ENCODE results near the gene TNIP1.
A peak's percentile ranks its signal among the peaks of the same experiment; 100 is the strongest.

Gene TNIP1

DNA sequence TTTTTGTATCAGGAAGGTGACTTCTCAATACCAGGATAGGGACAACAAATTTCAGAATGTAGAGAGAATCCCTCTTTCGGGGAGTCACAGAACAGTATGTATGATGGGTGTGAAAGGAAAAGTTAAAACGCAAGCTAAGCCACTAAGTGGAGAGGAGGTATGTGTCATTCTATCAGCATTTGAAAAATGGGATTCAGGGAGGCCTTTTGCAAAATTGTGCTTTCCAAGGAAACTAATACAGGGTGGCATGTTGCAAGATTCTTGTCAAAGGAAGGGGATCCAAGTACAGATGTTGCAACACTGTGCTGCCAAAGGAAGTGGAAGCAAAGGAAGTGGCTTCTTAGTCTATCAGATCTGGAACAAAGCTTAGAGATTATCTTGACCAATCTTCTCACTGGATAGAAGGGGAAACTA, 12.6 kb upstream of the TNIP1 start:
- Histone ChIP-seq H3K14ac (ENCODE audit: low read length) (no peak overlapping the region), H3K18ac (ENCODE audit: low read length) (no peak overlapping the region), H3K79me2 (ENCODE audit: control insufficient read depth, insufficient read depth, low read length, poor library complexity) (no peaks in the 10 kb centered on the region), H2AK5ac (ENCODE audit: low read length) (no peak overlapping the region), H3K4me3 (ENCODE audit: low read depth, low read length) (no peak overlapping the region), H3K4me1 (ENCODE audit: control insufficient read depth in 1 of 2, insufficient read depth in 2 of 2, low read length in 2 of 2) (peaks cover 12 to 26% of the 10 kb centered on the region in 2 experiments), H4K12ac (ENCODE audit: low read depth, low read length) (no peak overlapping the region), H2BK120ac (ENCODE audit: insufficient read depth, low read length, poor library complexity) (no peak overlapping the region), H3K23ac (ENCODE audit: low read length) (no peak overlapping the region), H2BK12ac (ENCODE audit: low read length) (no peak overlapping the region), H3K27me3 (ENCODE audit: insufficient read depth, low read length) (no peaks in the 10 kb centered on the region), H2BK5ac (ENCODE audit: low read depth, low read length, poor library complexity) (no peak overlapping the region), H4K91ac (ENCODE audit: low read depth, low read length) (no peak overlapping the region), H3K4me2 (ENCODE audit: low read length) (no peak overlapping the region), H2AFZ (ENCODE audit: insufficient read depth, low read length, poor library complexity) (no peak overlapping the region), H3K9me3 (ENCODE audit: insufficient read depth, low read depth, low read length) (no peaks in the 10 kb centered on the region), H4K8ac (ENCODE audit: low read depth, low read length) (no peak overlapping the region), H3K79me1 (ENCODE audit: low read length) (no peaks in the 10 kb centered on the region), H3K27ac (ENCODE audit: low read depth, low read length) (peak overlapping the region; percentile 28), H3K36me3 (ENCODE audit: control insufficient read depth in 1 of 2, insufficient read depth in 2 of 2, low read length in 2 of 2) (no peaks in the 10 kb centered on the region), H3K4ac (ENCODE audit: low read depth, low read length) (no peak overlapping the region), H3K9ac (ENCODE audit: low read length) (no peak overlapping the region)
- no CpG with 5 or more reads among the region's 2 CpGs for WGBS (ENCODE audit: extremely low coverage, insufficient coverage, insufficient read length)
- peak; percentile 89 to 97 for DNase-seq

DNA sequence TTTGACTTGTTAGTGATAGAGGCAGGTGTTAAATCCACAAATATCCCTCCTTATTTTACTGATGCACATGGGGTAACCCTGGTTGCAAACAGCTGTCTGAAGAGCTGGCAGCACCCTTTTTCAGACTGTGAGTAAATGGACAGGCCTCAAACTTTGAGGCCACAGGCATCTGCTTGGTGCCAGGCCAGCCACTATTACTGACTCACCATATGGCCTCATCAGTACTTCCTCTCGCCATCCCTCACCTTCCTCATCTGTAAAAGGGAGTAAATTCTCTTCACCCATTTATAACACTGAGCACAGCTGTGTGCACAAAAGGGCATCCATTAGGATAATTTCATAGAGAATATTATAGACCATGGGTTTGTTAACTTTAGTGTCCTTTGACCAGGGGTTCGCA, 11.9 kb upstream of the TNIP1 start:
- H3K79me1 ChIP-seq (ENCODE audit: low read length) = no peaks in the 10 kb centered on the region

DNA sequence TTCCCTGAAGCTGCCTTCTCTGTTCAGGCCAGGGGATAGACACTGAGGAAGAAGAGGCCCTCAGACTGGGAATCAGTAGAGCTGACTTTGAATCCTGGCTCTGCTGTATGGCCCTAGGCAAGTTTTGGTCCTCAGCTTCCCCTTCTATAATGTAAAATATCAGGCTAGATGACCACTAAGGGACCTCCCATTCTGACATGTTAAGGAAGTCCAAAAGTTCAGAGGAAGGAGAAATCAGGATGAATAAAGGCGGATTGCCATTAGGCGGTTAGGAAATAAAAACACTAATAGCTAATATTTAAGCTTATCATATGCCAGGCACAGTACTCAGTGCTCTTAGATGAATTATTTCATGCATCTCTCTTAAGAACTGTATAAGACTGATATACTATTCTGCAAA, 8.9 kb upstream of the TNIP1 start:
- Histone ChIP-seq H3K9me3 (ENCODE audit: insufficient read depth, low read depth, low read length) (no peaks in the 10 kb centered on the region), H2BK120ac (ENCODE audit: insufficient read depth, low read length, poor library complexity) (no peak overlapping the region), H2AFZ (ENCODE audit: insufficient read depth, low read length, poor library complexity) (no peak overlapping the region), H3K79me2 (ENCODE audit: control insufficient read depth, insufficient read depth, low read length, poor library complexity) (no peaks in the 10 kb centered on the region), H3K9ac (ENCODE audit: low read length) (no peak overlapping the region), H2BK5ac (ENCODE audit: low read depth, low read length, poor library complexity) (no peak overlapping the region), H3K27me3 (ENCODE audit: insufficient read depth, low read length) (no peaks in the 10 kb centered on the region), H3K4me1 (ENCODE audit: control insufficient read depth in 1 of 2, insufficient read depth in 2 of 2, low read length in 2 of 2) (peaks cover 8 to 14% of the 10 kb centered on the region in 2 experiments), H4K12ac (ENCODE audit: low read depth, low read length) (no peak overlapping the region), H3K27ac (ENCODE audit: low read depth, low read length) (no peak overlapping the region), H4K91ac (ENCODE audit: low read depth, low read length) (no peak overlapping the region), H3K23ac (ENCODE audit: low read length) (no peak overlapping the region), H3K18ac (ENCODE audit: low read length) (no peak overlapping the region), H2BK12ac (ENCODE audit: low read length) (no peak overlapping the region), H3K4me2 (ENCODE audit: low read length) (no peak overlapping the region), H3K36me3 (ENCODE audit: control insufficient read depth in 1 of 2, insufficient read depth in 2 of 2, low read length in 2 of 2) (no peaks in the 10 kb centered on the region), H4K8ac (ENCODE audit: low read depth, low read length) (no peak overlapping the region), H2AK5ac (ENCODE audit: low read length) (no peak overlapping the region), H3K4ac (ENCODE audit: low read depth, low read length) (no peak overlapping the region), H3K79me1 (ENCODE audit: low read length) (no peaks in the 10 kb centered on the region), H3K4me3 (ENCODE audit: low read depth, low read length) (no peak overlapping the region), H3K14ac (ENCODE audit: low read length) (no peak overlapping the region)
- DNase-seq = no peak
- no CpG with 5 or more reads among the region's 2 CpGs for WGBS (ENCODE audit: extremely low coverage, insufficient coverage, insufficient read length)

More for the DNA sequence above, 11.9 kb upstream of the TNIP1 start:
- no peak overlapping the region for H3K23ac ChIP-seq (ENCODE audit: low read length)
- no peak overlapping the region for H4K91ac ChIP-seq (ENCODE audit: low read depth, low read length)
- H3K9ac ChIP-seq (ENCODE audit: low read length) = no peak overlapping the region
- H2AK5ac ChIP-seq (ENCODE audit: low read length) = no peak overlapping the region
- no peak overlapping the region for H3K27ac ChIP-seq (ENCODE audit: low read depth, low read length)
- H3K14ac ChIP-seq (ENCODE audit: low read length) = no peak overlapping the region
- no peak overlapping the region for H3K4ac ChIP-seq (ENCODE audit: low read depth, low read length)
- no peak overlapping the region for H4K12ac ChIP-seq (ENCODE audit: low read depth, low read length)
- H2BK5ac ChIP-seq (ENCODE audit: low read depth, low read length, poor library complexity) = no peak overlapping the region
- no peak overlapping the region for H2AFZ ChIP-seq (ENCODE audit: insufficient read depth, low read length, poor library complexity)
- no peak overlapping the region for H4K8ac ChIP-seq (ENCODE audit: low read depth, low read length)
- H3K27me3 ChIP-seq (ENCODE audit: insufficient read depth, low read length) = no peaks in the 10 kb centered on the region
- no peak overlapping the region for H3K4me3 ChIP-seq (ENCODE audit: low read depth, low read length)
- WGBS (ENCODE audit: extremely low coverage, insufficient coverage, insufficient read length) = no CpG with 5 or more reads among the region's 2 CpGs
- no peak overlapping the region for H3K18ac ChIP-seq (ENCODE audit: low read length)
- peak in 1 of 2 donors; percentile 31 for DNase-seq
- H3K9me3 ChIP-seq (ENCODE audit: insufficient read depth, low read depth, low read length) = no peaks in the 10 kb centered on the region
- H2BK120ac ChIP-seq (ENCODE audit: insufficient read depth, low read length, poor library complexity) = no peak overlapping the region
- peaks cover 12 to 26% of the 10 kb centered on the region in 2 experiments for H3K4me1 ChIP-seq (ENCODE audit: control insufficient read depth in 1 of 2, insufficient read depth in 2 of 2, low read length in 2 of 2)
- no peak overlapping the region for H3K4me2 ChIP-seq (ENCODE audit: low read length)
- no peak overlapping the region for H2BK12ac ChIP-seq (ENCODE audit: low read length)
- H3K79me2 ChIP-seq (ENCODE audit: control insufficient read depth, insufficient read depth, low read length, poor library complexity) = no peaks in the 10 kb centered on the region
- H3K36me3 ChIP-seq (ENCODE audit: control insufficient read depth in 1 of 2, insufficient read depth in 2 of 2, low read length in 2 of 2) = no peaks in the 10 kb centered on the region

DNA sequence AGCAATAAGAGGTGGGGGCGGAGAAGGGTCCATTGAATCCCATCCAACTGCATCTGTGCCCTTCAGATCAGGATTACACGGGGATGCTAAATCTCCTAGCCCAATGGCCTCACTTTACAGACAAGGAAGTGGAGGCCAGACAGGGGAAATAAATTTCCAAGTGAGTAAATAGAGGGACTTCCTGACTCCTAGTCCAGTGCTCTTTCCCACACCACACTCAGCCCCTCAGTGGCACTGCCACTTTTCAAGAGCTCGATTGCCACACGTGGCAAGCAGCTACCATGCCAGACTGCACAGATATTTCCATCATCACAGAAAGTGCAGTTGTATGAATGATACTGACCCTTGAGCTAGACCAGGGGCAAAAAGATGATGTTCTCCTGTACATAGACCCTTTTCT, 8.2 kb upstream of the TNIP1 start:
- no peaks in the 10 kb centered on the region for H3K79me1 ChIP-seq (ENCODE audit: low read length)
- H2BK120ac ChIP-seq (ENCODE audit: insufficient read depth, low read length, poor library complexity) = no peak overlapping the region
- H3K9me3 ChIP-seq (ENCODE audit: insufficient read depth, low read depth, low read length) = no peaks in the 10 kb centered on the region
- no peak overlapping the region for H4K91ac ChIP-seq (ENCODE audit: low read depth, low read length)
- H3K4ac ChIP-seq (ENCODE audit: low read depth, low read length) = no peak overlapping the region
- no peak overlapping the region for H3K4me3 ChIP-seq (ENCODE audit: low read depth, low read length)
- no peaks in the 10 kb centered on the region for H3K36me3 ChIP-seq (ENCODE audit: control insufficient read depth in 1 of 2, insufficient read depth in 2 of 2, low read length in 2 of 2)
- DNase-seq = no peak
- no peak overlapping the region for H3K23ac ChIP-seq (ENCODE audit: low read length)
- no peak overlapping the region for H4K8ac ChIP-seq (ENCODE audit: low read depth, low read length)
- H3K79me2 ChIP-seq (ENCODE audit: control insufficient read depth, insufficient read depth, low read length, poor library complexity) = no peaks in the 10 kb centered on the region
- no peak overlapping the region for H3K9ac ChIP-seq (ENCODE audit: low read length)
- no peak overlapping the region for H2BK5ac ChIP-seq (ENCODE audit: low read depth, low read length, poor library complexity)
- WGBS (ENCODE audit: extremely low coverage, insufficient coverage, insufficient read length) = no CpG with 5 or more reads among the region's 4 CpGs
- no peak overlapping the region for H3K18ac ChIP-seq (ENCODE audit: low read length)
- H4K12ac ChIP-seq (ENCODE audit: low read depth, low read length) = no peak overlapping the region
- H3K14ac ChIP-seq (ENCODE audit: low read length) = no peak overlapping the region
- H2AFZ ChIP-seq (ENCODE audit: insufficient read depth, low read length, poor library complexity) = no peak overlapping the region
- H3K4me2 ChIP-seq (ENCODE audit: low read length) = no peak overlapping the region
- H3K4me1 ChIP-seq (ENCODE audit: control insufficient read depth in 1 of 2, insufficient read depth in 2 of 2, low read length in 2 of 2) = peaks cover 3 to 7% of the 10 kb centered on the region in 2 experiments
- H2BK12ac ChIP-seq (ENCODE audit: low read length) = no peak overlapping the region
- H2AK5ac ChIP-seq (ENCODE audit: low read length) = no peak overlapping the region
- H3K27me3 ChIP-seq (ENCODE audit: insufficient read depth, low read length) = no peaks in the 10 kb centered on the region
- no peak overlapping the region for H3K27ac ChIP-seq (ENCODE audit: low read depth, low read length)

Data from trophoblast cell (in vitro differentiated cells and primary cell).